HCT116 (cell line): ENCODE data around the gene NEUROD2. TPM values are rescaled to one million over a fixed set of nuclear protein-coding genes. Genes with fewer than 3 reads are reported as not detected.

Experiments used
- ATAC-seq: fragments of 200-7000 bp; cut with Tn5 transposase; 2 replicates; pipeline ENCODE4 v1.9.1; 2020; ENCODE audit warnings: mild to moderate bottlenecking, moderate library complexity
- BruUV-seq: library from RNA; stranded (reverse); fragments of 400-500 nt; replicated peaks from 2 replicates; lab custom pipeline; 2021; lab: Mats Ljungman, UMichigan
- CTCF ChIA-PET: fragments of 300-600 bp; sonication (Branson Sonifier 250); formaldehyde crosslinking; loops from one replicate; lab custom pipeline; 2021; ENCODE audit warnings: antibody characterized with exemption; lab: Charles Lee
- POLR2A ChIA-PET: fragments of 300-600, 350-600 bp; sonication (Branson Sonifier 250); formaldehyde crosslinking; loops from one replicate; lab custom pipeline; 2021; ENCODE audit warnings: antibody characterized with exemption; lab: Charles Lee
- RAD21 ChIA-PET, 2 experiments: fragments of 300-600 bp; sonication (Branson Sonifier 250); formaldehyde crosslinking; loops; one replicate each; lab custom pipeline; 2023; ENCODE audit warnings: low total read pairs in 2 of 2; ENCODE audit not compliant: uncharacterized antibody in 2 of 2, unreplicated experiment in 2 of 2, low non-redundant PET in 1 of 2; lab: Charles Lee
- DNase-seq: peaks from one replicate; pipeline ENCODE4 v3.0.0-alpha.2; 2010; ENCODE audit warnings: low read depth, low spot score
- H2AFZ ChIP-seq: fragments of 200-600 bp; shearing (Covaris generic), sonication (generic); 2 replicates; pipeline ENCODE4 v1.6.1; 2017; ENCODE audit warnings: low read depth, mixed run types, mixed read lengths, antibody characterized with exemption, low read length; ENCODE audit not compliant: poor library complexity, severe bottlenecking
- H3K27ac ChIP-seq: 2 replicates; pipeline ENCODE4 v1.5.1; 2012; ENCODE audit warnings: low read depth, low read length
- H3K27me3 ChIP-seq: fragments of 200-600 bp; sonication (generic); 2 replicates; pipeline ENCODE4 v1.6.1; 2016; ENCODE audit warnings: mixed run types, low read length, mixed read lengths; ENCODE audit not compliant: insufficient read depth
- H3K36me3 ChIP-seq, 2 experiments: fragments of 200-500 bp in 1 of 2; fragments of 200-600 bp in 1 of 2; sonication (Bioruptor generic) in 1 of 2; sonication (generic) in 1 of 2; 2 replicates each; pipeline versions ENCODE4 v1.5.1 to v1.6.1; 2014 to 2016; ENCODE audit warnings: low read length in 2 of 2, inconsistent platforms in 1 of 2, mixed read lengths in 1 of 2, mixed run types in 1 of 2; ENCODE audit not compliant: insufficient read depth in 2 of 2, control insufficient read depth in 1 of 2
- H3K4me1 ChIP-seq, 2 experiments: fragments of 200-600 bp in 1 of 2; sonication (generic) in 1 of 2; 2 replicates each; pipeline versions ENCODE4 v1.5.1 to v1.6.1; 2012 to 2017; ENCODE audit warnings: low read length in 2 of 2, inconsistent platforms in 1 of 2, mild to moderate bottlenecking in 1 of 2, mixed read lengths in 1 of 2, mixed run types in 1 of 2, moderate library complexity in 1 of 2; ENCODE audit not compliant: insufficient read depth in 2 of 2, control insufficient read depth in 1 of 2
- H3K4me2 ChIP-seq: fragments of 200-600 bp; sonication (generic); 2 replicates; pipeline ENCODE4 v1.6.1; 2017; ENCODE audit warnings: mixed run types, low read length, mixed read lengths
- H3K4me3 ChIP-seq, 2 experiments: fragments of 200-600 bp in 1 of 2; sonication (generic) in 1 of 2; replicated peaks in 1 of 2; 2 replicates each; pipeline ENCODE4 v1.5.1; 2011 to 2016; ENCODE audit warnings: low read length in 2 of 2, control low read depth in 1 of 2, low read depth in 1 of 2, mild to moderate bottlenecking in 1 of 2, mixed read lengths in 1 of 2, mixed run types in 1 of 2
- H3K79me2 ChIP-seq: fragments of 200-600 bp; sonication (generic); 2 replicates; pipeline ENCODE4 v1.6.1; 2017; ENCODE audit warnings: mild to moderate bottlenecking, mixed run types, low read length, moderate library complexity, mixed read lengths; ENCODE audit not compliant: insufficient read depth
- H3K9ac ChIP-seq: fragments of 200-600 bp; sonication (generic); 2 replicates; pipeline ENCODE4 v1.6.1; 2016; ENCODE audit warnings: low read length, mixed read lengths
- H3K9me2 ChIP-seq: fragments of 200-600 bp; sonication (generic), shearing (Covaris generic); 2 replicates; pipeline ENCODE4 v1.6.1; 2017; ENCODE audit warnings: mixed run types, mild to moderate bottlenecking, moderate library complexity; ENCODE audit not compliant: insufficient read depth
- H3K9me3 ChIP-seq, 2 experiments: fragments of 200-500 bp in 1 of 2; fragments of 200-600 bp in 1 of 2; sonication (Bioruptor generic) in 1 of 2; sonication (generic) in 1 of 2; 2 replicates each; pipeline ENCODE4 v1.6.1; 2014 to 2017; ENCODE audit warnings: low read length in 2 of 2, mixed read lengths in 2 of 2, inconsistent platforms in 1 of 2, low read depth in 1 of 2, mild to moderate bottlenecking in 1 of 2, mixed run types in 1 of 2, moderate library complexity in 1 of 2; ENCODE audit not compliant: control insufficient read depth in 1 of 2, insufficient read depth in 1 of 2
- H4K20me1 ChIP-seq: fragments of 200-600 bp; sonication (generic), shearing (Covaris generic); 2 replicates; pipeline ENCODE4 v1.6.1; 2017; ENCODE audit warnings: mixed run types, mild to moderate bottlenecking, moderate library complexity; ENCODE audit not compliant: insufficient read depth
- ATF3 ChIP-seq: IDR thresholded peaks from 2 replicates; pipeline ENCODE4 v1.6.1; 2012
- CBX3 ChIP-seq: IDR thresholded peaks from 2 replicates; pipeline ENCODE4 v1.6.1; 2012; ENCODE audit warnings: low read depth
- EGR1 ChIP-seq: IDR thresholded peaks from 2 replicates; pipeline ENCODE4 v1.6.1; 2012; ENCODE audit warnings: low read depth
- ELF1 ChIP-seq: IDR thresholded peaks from 2 replicates; pipeline ENCODE4 v1.6.1; 2012; ENCODE audit warnings: low read depth, borderline replicate concordance
- EZH2phosphoT487 ChIP-seq: fragments of 200-600 bp; IDR thresholded peaks from 2 replicates; pipeline ENCODE4 v1.6.1; 2018; ENCODE audit warnings: antibody characterized with exemption, borderline replicate concordance
- FOSL1 ChIP-seq: IDR thresholded peaks from 2 replicates; pipeline ENCODE4 v1.6.1; 2012; ENCODE audit warnings: low read depth
- JUND ChIP-seq: IDR thresholded peaks from 2 replicates; pipeline ENCODE4 v1.6.1; 2012
- RAD21 ChIP-seq: IDR thresholded peaks from 2 replicates; pipeline ENCODE4 v1.6.1; 2012; ENCODE audit warnings: low read depth, mild to moderate bottlenecking
- SIN3A ChIP-seq: IDR thresholded peaks from 2 replicates; pipeline ENCODE4 v1.6.1; 2012; ENCODE audit warnings: low read depth
- SP1 ChIP-seq: IDR thresholded peaks from 2 replicates; pipeline ENCODE4 v1.6.1; 2012; ENCODE audit warnings: low read depth
- SRF ChIP-seq: IDR thresholded peaks from 2 replicates; pipeline ENCODE4 v1.6.1; 2012; ENCODE audit warnings: low read depth
- TCF7L2 ChIP-seq: IDR thresholded peaks from 2 replicates; pipeline ENCODE4 v1.7.0; 2011; ENCODE audit warnings: borderline replicate concordance, inconsistent platforms; ENCODE audit not compliant: insufficient read depth, insufficient read length; ENCODE audit errors: extremely low read depth
- YY1 ChIP-seq: IDR thresholded peaks from 2 replicates; pipeline ENCODE4 v1.6.1; 2011; ENCODE audit warnings: low read length, low read depth, moderate library complexity, mild to moderate bottlenecking; ENCODE audit not compliant: insufficient replicate concordance; ENCODE audit errors: extremely low read depth
- ZBTB33 ChIP-seq: IDR thresholded peaks from 2 replicates; pipeline ENCODE4 v1.6.1; 2011; ENCODE audit warnings: mild to moderate bottlenecking, low read length, moderate library complexity; ENCODE audit not compliant: insufficient replicate concordance; ENCODE audit errors: extremely low read depth
- ZNF274 ChIP-seq: fragments of 200-500 bp; sonication (Bioruptor generic); IDR thresholded peaks from 2 replicates; pipeline ENCODE4 v1.6.1; 2014; ENCODE audit warnings: mild to moderate bottlenecking, low read depth, low read length, inconsistent platforms
- intact Hi-C: fragments of 100-400 bp; cut with micrococcal nuclease; formaldehyde crosslinking; loops from 2 replicates; pipeline ENCODE4 v1.10.0; 2022
- total RNA-seq: library from RNA; stranded (reverse); gene quantifications from one replicate; pipeline ENCODE4 v1.2.1, GENCODE V29; 2021; ENCODE audit not compliant: unreplicated experiment

Gene NEUROD2
- total RNA-seq, 1 experiment from 2014 or later = not detected

- BruUV-seq = no TSS peak
These were observed 35.6 kb upstream of the NEUROD2 start for GRCh38 chr17:39643271-39643670.

GRCh38 chr17:39642291-39643074 lies 34.8 kb upstream of the NEUROD2 start:
- Histone ChIP-seq H3K4me1 (peaks cover 25 to 48% of the 10 kb centered on the region in 2 experiments), H3K4me2 (peak overlapping the region; percentile 46), H3K9me3 (no peaks in the 10 kb centered on the region), H3K36me3 (no peaks in the 10 kb centered on the region), H3K27ac (no peak overlapping the region; the same call in 1 of the 2 replicates), H3K9ac (no peak overlapping the region), H3K9me2 (no peaks in the 10 kb centered on the region), H3K79me2 (peaks cover 80% of the 10 kb centered on the region), H3K27me3 (no peaks in the 10 kb centered on the region), H4K20me1 (no peaks in the 10 kb centered on the region), H2AFZ (no peak overlapping the region), H3K4me3 (no peak overlapping the region)
- ChIA-PET POLR2A (interaction anchor here (1.1 kb wide), 1 partner anchor 9 kb away, joined by 3 read pairs; no protein-coding TSS in a partner anchor), CTCF (interaction anchor here (1.0 to 4.0 kb wide), 3 partner anchors 8 to 20 kb away, joined by 3 to 16 read pairs (median 7); no protein-coding TSS in a partner anchor), RAD21 (no interaction called here)
- intact Hi-C loops = no loop called here
- DNase-seq (no peak), ATAC-seq (no peak)
- no TSS peak for BruUV-seq
- TF ChIP-seq EGR1 = no peak
- TF ChIP-seq SIN3A = no peak
- no peak for TF ChIP-seq ATF3
- TF ChIP-seq CBX3 = no peak
- no peak for TF ChIP-seq JUND
- TF ChIP-seq YY1 = no peak
- TF ChIP-seq ZNF274 = no peak
- no peak for TF ChIP-seq EZH2phosphoT487
- TF ChIP-seq TCF7L2 = no peak
- TF ChIP-seq RAD21 = no peak
- TF ChIP-seq SRF = no peak
- no peak for TF ChIP-seq FOSL1
- TF ChIP-seq ELF1 = no peak
- TF ChIP-seq SP1 = no peak
- TF ChIP-seq ZBTB33 = no peak

More at GRCh38 chr17:39643271-39643670, 35.6 kb upstream of the NEUROD2 start:
- Histone ChIP-seq H3K36me3 (no peaks in the 10 kb centered on the region), H3K27ac (peak overlapping the region; percentile 15; the same call in 1 of the 2 replicates), H3K4me2 (peak overlapping the region; percentile 46), H3K9me3 (no peaks in the 10 kb centered on the region), H4K20me1 (no peaks in the 10 kb centered on the region), H3K9ac (no peak overlapping the region), H3K4me3 (no peak overlapping the region), H2AFZ (no peak overlapping the region), H3K9me2 (no peaks in the 10 kb centered on the region), H3K4me1 (peaks cover 23 to 41% of the 10 kb centered on the region in 2 experiments), H3K79me2 (peaks cover 75% of the 10 kb centered on the region), H3K27me3 (no peaks in the 10 kb centered on the region)
- DNase-seq (no peak), ATAC-seq (peak; percentile 56)
- ChIA-PET POLR2A (interaction anchor here (1.1 kb wide), 1 partner anchor 8 kb away, joined by 3 read pairs; no protein-coding TSS in a partner anchor), RAD21 (no interaction called here), CTCF (interaction anchor here (1.0 to 4.0 kb wide), 4 partner anchors 9 to 21 kb away, joined by 3 to 16 read pairs (median 6); no protein-coding TSS in a partner anchor)
- TF ChIP-seq EGR1 (no peak), SP1 (no peak)
- intact Hi-C loops = no loop called here
